ENCODE measurements around the gene CPA1.

DNA sequence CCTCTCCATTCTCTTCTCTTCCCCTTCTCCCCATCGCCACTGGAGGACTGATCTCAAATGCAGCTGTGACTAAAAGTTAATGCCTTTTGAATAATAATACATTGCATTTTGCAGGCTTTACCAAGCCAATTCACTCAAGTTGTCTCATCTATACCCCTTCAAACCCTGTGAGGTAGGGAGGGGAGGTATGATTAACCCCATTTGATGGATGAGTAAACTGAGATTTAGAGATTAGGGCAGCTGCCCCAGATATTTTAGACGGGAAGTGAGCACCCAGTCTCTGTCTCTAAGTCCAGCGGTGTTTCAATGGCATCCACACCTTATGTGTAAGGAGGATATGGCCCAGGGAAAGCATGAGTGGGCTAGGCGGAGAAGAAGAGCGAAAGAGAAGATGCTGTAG lies 34.6 kb upstream of the CPA1 start:
- TF ChIP-seq RNF2 (IDR thresholded peaks at IDR 0.05) (no peak), FOXA1 (IDR thresholded peaks at IDR 0.05; ENCODE audit: borderline replicate concordance) (no peak), NBN (IDR thresholded peaks at IDR 0.05; ENCODE audit: low read depth) (no peak), HNRNPK (IDR thresholded peaks at IDR 0.05; ENCODE audit: low read depth, low read length, poor library complexity, severe bottlenecking) (no peak), ZNF274 (IDR thresholded peaks at IDR 0.05; ENCODE audit: borderline replicate concordance, low read depth, low read length) (no peak), FOSL1 (tag; conservative IDR thresholded peaks at IDR 0.05) (no peak)

Data from K562 (cell line).